ENCODE measurements around the gene MTERF4. TPM values are rescaled to one million over a fixed set of nuclear protein-coding genes. Genes with fewer than 3 reads are reported as not detected.

MTERF4 gene
- total and polyA plus RNA-seq, 10 of the 15 experiments (the other 5 are each of a cell fraction or from before 2014, with no cell fraction given): 36.7 to 69.1 (median 45.5) TPM

- no peak for TF ChIP-seq CUX1 (IDR thresholded peaks at IDR 0.05; ENCODE audit: insufficient replicate concordance, low read depth, low read length)
- TF ChIP-seq ZNF592 (IDR thresholded peaks at IDR 0.05): peak; percentile 76; the same call in 1 of the 2 replicates
- TF ChIP-seq MTA2 (IDR thresholded peaks at IDR 0.05; ENCODE audit: low read depth): peak; percentile 67
- TF ChIP-seq ASH2L (IDR thresholded peaks at IDR 0.05; ENCODE audit: borderline replicate concordance, low read depth): no peak
- TF ChIP-seq ZNF24 (IDR thresholded peaks at IDR 0.05): no peak
- TF ChIP-seq MYC (IDR thresholded peaks at IDR 0.05; ENCODE audit: insufficient read depth, insufficient read length, insufficient replicate concordance, low read length, severe bottlenecking): no peak
- peak; percentile 60; the same call in 1 of the 2 replicates for TF ChIP-seq POLR2AphosphoS5 (IDR thresholded peaks at IDR 0.05; ENCODE audit: low read length)
- TF ChIP-seq ATF7 (IDR thresholded peaks at IDR 0.05; ENCODE audit: low read depth): peak; percentile 61; the same call in 1 of the 2 replicates
- TF ChIP-seq FOXK2 (IDR thresholded peaks at IDR 0.05): no peak
- TF ChIP-seq SUPT20H (IDR thresholded peaks at IDR 0.05; ENCODE audit: borderline replicate concordance, control insufficient read depth, low read depth, low read length): no peak
- peak; percentile 84 for TF ChIP-seq IKZF1 (conservative IDR thresholded peaks at IDR 0.05)
- no peak for TF ChIP-seq SMC3 (IDR thresholded peaks at IDR 0.05; ENCODE audit: borderline replicate concordance, low read length)
- no peak for TF ChIP-seq WRNIP1 (IDR thresholded peaks at IDR 0.05; ENCODE audit: borderline replicate concordance, low read depth, low read length)
- no peak for TF ChIP-seq SMAD5 (IDR thresholded peaks at IDR 0.05; ENCODE audit: low read depth)
- 0 out of 3 replicates have a peak, but pooled peaks of 1 of the 2 experiments have one; percentile 29 for TF ChIP-seq EGR1 (IDR thresholded peaks at IDR 0.05; ENCODE audit: borderline replicate concordance in 1 of 2, low read depth in 2 of 2, low read length in 2 of 2)
- no peak for TF ChIP-seq CTCF (IDR thresholded peaks at IDR 0.05 in 2 of 3, conservative IDR thresholded peaks at IDR 0.05 in 1 of 3; ENCODE audit: control insufficient read depth in 2 of 3, extremely low read depth in 1 of 3, insufficient read depth in 1 of 3, low read depth in 3 of 3, low read length in 3 of 3)
Measured at GRCh38 chr2:241087420-241088268, 14.4 kb downstream of the MTERF4 start (continued).
